Measurements from ENCODE around the gene TMEM63B. TPM values are rescaled to one million over a fixed set of nuclear protein-coding genes. Genes with fewer than 3 reads are reported as not detected.
A peak's percentile ranks its signal among the peaks of the same experiment; 100 is the strongest.

TMEM63B gene
- polyA plus RNA-seq, 2 of the 4 experiments (the other 2 are of a cell fraction) = 21.6 to 24.0 TPM

GRCh38 chr6:44131892-44132291 lies 4.5 kb downstream of the TMEM63B start:
- ATAC-seq = no peak

GRCh38 chr6:44132476-44132875 lies 5.1 kb downstream of the TMEM63B start:
- ChIA-PET CTCF (interaction anchor here (0.7 to 2.0 kb wide), 6 partner anchors 19 to 466 kb away, joined by 3 to 5 read pairs (median 4); no protein-coding TSS in a partner anchor), POLR2A (no interaction called here)
- WGBS (ENCODE audit: missing lambda C conversion rate) = 50% methylated on average over 4 of the region's 4 CpGs
- H3K4me3 ChIP-seq = no peak overlapping the region
- H3K4me1 ChIP-seq = peaks cover 16% of the 10 kb centered on the region; the same call in 2 of the 3 replicates
- no peak for DNase-seq (ENCODE audit: low read depth in 1 of 2, low spot score in 1 of 2)
- H3K27ac ChIP-seq = no peak overlapping the region
- FAIRE-seq = no peak
- ATAC-seq = no peak
- no peaks in the 10 kb centered on the region for H3K9me3 ChIP-seq
- no peak overlapping the region for H3K4me2 ChIP-seq
- TF ChIP-seq FOXS1 (CRISPR knock-in tag; IDR thresholded peaks at IDR 0.05) = no peak
- TF ChIP-seq HOXB13 (CRISPR knock-in tag; IDR thresholded peaks at IDR 0.05; ENCODE audit: low read depth) = no peak
- TF ChIP-seq HOXB5 (CRISPR knock-in tag; IDR thresholded peaks at IDR 0.05) = no peak
- no peak for TF ChIP-seq REST (IDR thresholded peaks at IDR 0.05)
- TF ChIP-seq HMGXB4 (CRISPR knock-in tag; IDR thresholded peaks at IDR 0.05; ENCODE audit: borderline replicate concordance) = no peak
- no peak for TF ChIP-seq MYC (IDR thresholded peaks at IDR 0.05; ENCODE audit: borderline replicate concordance, low read length)
- TF ChIP-seq EHF (CRISPR knock-in tag; IDR thresholded peaks at IDR 0.05) = no peak

More at GRCh38 chr6:44131892-44132291, 4.5 kb downstream of the TMEM63B start:
- H3K4me2 ChIP-seq = no peak overlapping the region
- TF ChIP-seq POLR2A (IDR thresholded peaks at IDR 0.05; ENCODE audit: low read length) = no peak
- H3K4me3 ChIP-seq = no peak overlapping the region
- POLR2A ChIA-PET = no interaction called here
- peaks cover 16% of the 10 kb centered on the region; the same call in 2 of the 3 replicates for H3K4me1 ChIP-seq
- H3K9me3 ChIP-seq = no peaks in the 10 kb centered on the region
- 67% methylated on average over 2 of the region's 2 CpGs for whole genome bisulfite sequencing (ENCODE audit: missing lambda C conversion rate)
- FAIRE-seq (no peak), DNase-seq (ENCODE audit: low read depth in 1 of 2, low spot score in 1 of 2) (no peak)
- no peak overlapping the region for H3K27ac ChIP-seq
- CTCF ChIA-PET = interaction anchor here (1.0 to 2.0 kb wide), 5 partner anchors 19 to 465 kb away, joined by 3 to 5 read pairs (median 4); no protein-coding TSS in a partner anchor

- 73% methylated on average over 6 of the region's 9 CpGs for WGBS (ENCODE audit: missing lambda C conversion rate)
- peak overlapping the region; percentile 47 for H3K4me2 ChIP-seq
- ChIA-PET POLR2A (interaction anchor here (1.0 kb wide), 1 partner anchor 113 kb away, joined by 4 read pairs; the partner anchor contains the start of gene HSP90AB1), CTCF (interaction anchor here (0.7 to 2.1 kb wide), 6 partner anchors 18 to 101 kb away, joined by 3 to 12 read pairs (median 4); no protein-coding TSS in a partner anchor)
- peak; percentile 35 for DNase-seq (ENCODE audit: low read depth in 1 of 2, low spot score in 1 of 2)
- no peak overlapping the region for H3K4me3 ChIP-seq
- H3K4me1 ChIP-seq = peaks cover 16% of the 10 kb centered on the region; the same call in 2 of the 3 replicates
- peak overlapping the region in 1 of 2 experiments; percentile 74; a peak in 3 of 6 replicates for H3K27ac ChIP-seq
- ATAC-seq = peak; percentile 93 to 95
- H3K9me3 ChIP-seq = no peaks in the 10 kb centered on the region
- no peak for FAIRE-seq
- TF ChIP-seq SREBF2 (IDR thresholded peaks at IDR 0.05) = no peak
- TF ChIP-seq ATOH8 (CRISPR knock-in tag; IDR thresholded peaks at IDR 0.05; ENCODE audit: low read depth) = no peak
- TF ChIP-seq MAZ (IDR thresholded peaks at IDR 0.05; ENCODE audit: borderline replicate concordance, low read depth, low read length) = no peak
- no peak for TF ChIP-seq ELK1 (IDR thresholded peaks at IDR 0.05; ENCODE audit: low read depth, low read length)
- TF ChIP-seq RNF2 (IDR thresholded peaks at IDR 0.05; ENCODE audit: borderline replicate concordance, low read depth) = no peak
- TF ChIP-seq RARB (CRISPR knock-in tag; IDR thresholded peaks at IDR 0.05) = no peak
- TF ChIP-seq HMGXB4 (CRISPR knock-in tag; IDR thresholded peaks at IDR 0.05; ENCODE audit: borderline replicate concordance) = no peak
- no peak for TF ChIP-seq GATA3 (IDR thresholded peaks at IDR 0.05; ENCODE audit: borderline replicate concordance)
- TF ChIP-seq MYC (IDR thresholded peaks at IDR 0.05; ENCODE audit: borderline replicate concordance, low read length) = no peak
- no peak for TF ChIP-seq POLR2A (IDR thresholded peaks at IDR 0.05; ENCODE audit: low read length)
- TF ChIP-seq KDM5A (IDR thresholded peaks at IDR 0.05) = no peak
Observed at GRCh38 chr6:44133003-44133931, 5.9 kb downstream of the TMEM63B start.
